GM23248 (cell line): ENCODE data around the gene TP53RK. TPM values are rescaled to one million over a fixed set of nuclear protein-coding genes. Genes with fewer than 3 reads are reported as not detected.

ENCODE experiments used
- DNase-seq: peaks from one replicate; pipeline ENCODE4 v3.0.0-alpha.2; 2015
- H2AFZ ChIP-seq: fragments of 200-600 bp; sonication (generic); 2 replicates; pipeline ENCODE4 v1.6.1; 2016; ENCODE audit warnings: antibody characterized with exemption
- H3F3A ChIP-seq: fragments of 200-600 bp; sonication (generic); 2 replicates; pipeline ENCODE4 v1.6.1; 2016; ENCODE audit warnings: mild to moderate bottlenecking, antibody characterized with exemption, mixed run types; ENCODE audit not compliant: insufficient read depth
- H3K27ac ChIP-seq: fragments of 200-600 bp; sonication (generic); 2 replicates; pipeline ENCODE4 v1.5.1; 2016; ENCODE audit warnings: mild to moderate bottlenecking
- H3K27me3 ChIP-seq: fragments of 200-600 bp; sonication (generic); replicated peaks from 2 replicates; pipeline ENCODE4 v1.6.1; 2016; ENCODE audit warnings: mild to moderate bottlenecking; ENCODE audit not compliant: insufficient read depth
- H3K36me3 ChIP-seq: fragments of 200-600 bp; sonication (generic); 2 replicates; pipeline ENCODE4 v1.6.1; 2016; ENCODE audit warnings: low read depth, mild to moderate bottlenecking
- H3K4me1 ChIP-seq: fragments of 200-600 bp; sonication (generic); 2 replicates; pipeline ENCODE4 v1.6.1; 2016; ENCODE audit warnings: mild to moderate bottlenecking; ENCODE audit not compliant: insufficient read depth
- H3K4me2 ChIP-seq: fragments of 200-600 bp; sonication (generic); one replicate; pipeline ENCODE4 v1.6.1; 2016; ENCODE audit warnings: mild to moderate bottlenecking; ENCODE audit not compliant: unreplicated experiment
- H3K4me3 ChIP-seq: fragments of 200-600 bp; sonication (generic); 2 replicates; pipeline ENCODE4 v1.5.1; 2016; ENCODE audit warnings: mild to moderate bottlenecking
- H3K79me2 ChIP-seq: fragments of 200-600 bp; sonication (generic); 2 replicates; pipeline ENCODE4 v1.6.1; 2016; ENCODE audit warnings: mild to moderate bottlenecking; ENCODE audit not compliant: insufficient read depth
- H3K9ac ChIP-seq: fragments of 200-600 bp; sonication (generic); 2 replicates; pipeline ENCODE4 v1.6.1; 2016; ENCODE audit warnings: mild to moderate bottlenecking
- H3K9me2 ChIP-seq: fragments of 200-600 bp; sonication (generic); 2 replicates; pipeline ENCODE4 v1.6.1; 2016; ENCODE audit warnings: mixed run types, mild to moderate bottlenecking, moderate library complexity; ENCODE audit not compliant: insufficient read depth
- H3K9me3 ChIP-seq: fragments of 200-600 bp; sonication (generic); one replicate; pipeline ENCODE4 v1.6.1; 2017; ENCODE audit warnings: low read depth
- H4K20me1 ChIP-seq: fragments of 200-600 bp; sonication (generic); 2 replicates; pipeline ENCODE4 v1.6.0; 2016; ENCODE audit not compliant: insufficient read depth
- EZH2 ChIP-seq: fragments of 200-600 bp; sonication (generic); IDR thresholded peaks from 2 replicates; pipeline ENCODE4 v1.6.1; 2018; ENCODE audit warnings: antibody characterized with exemption, mild to moderate bottlenecking; ENCODE audit not compliant: insufficient read depth, poor library complexity, severe bottlenecking
- EZH2phosphoT487 ChIP-seq: fragments of 200-600 bp; sonication (generic); IDR thresholded peaks from 2 replicates; pipeline ENCODE4 v1.6.1; 2018; ENCODE audit warnings: antibody characterized with exemption, moderate library complexity, mild to moderate bottlenecking, low read depth; ENCODE audit not compliant: insufficient read depth
- WGBS, 2 experiments: methylation state at CpG; one replicate each; pipeline ENCODE4 v1.1.6; 2015 to 2017; ENCODE audit warnings: low lambda C conversion rate in 2 of 2, low coverage in 1 of 2; ENCODE audit errors: missing lambda C conversion rate in 2 of 2; 5-methylcytosine and 5-hydroxymethylcytosine counted together
- in situ Hi-C: fragments of 300-500 bp; cut with MboI; formaldehyde crosslinking; loops from 2 replicates; pipeline ENCODE4 v1.15.0; 2020
- polyA plus RNA-seq: library from polyadenylated mRNA; unstranded; fragments of >200 nt; fragmentation: Nextera tagmentation; extraction: Ambion mirVana; gene quantifications from 2 replicates; pipeline ENCODE4 v1.2.1, GENCODE V29; 2016
- total RNA-seq: library from RNA; depleted of rRNA; stranded (reverse); fragments of >200 nt; shearing (Covaris generic); gene quantifications from 2 replicates; pipeline ENCODE4 v1.2.3, GENCODE V29; 2014

The TP53RK gene
- total and polyA plus RNA-seq, 2 experiments from 2014 or later: 23.6 to 24.1 TPM

GRCh38 chr20:46642969-46643343 is 46.3 kb downstream of the TP53RK start:
- H3K27ac ChIP-seq: no peak overlapping the region
- H2AFZ ChIP-seq: no peak overlapping the region
- DNase-seq: no peak
- 51 to 55% methylated on average over 5 of the region's 5 CpGs for WGBS, 2 experiments
- TF ChIP-seq EZH2: no peak
- no peak for TF ChIP-seq EZH2phosphoT487
- no peaks in the 10 kb centered on the region for H3K27me3 ChIP-seq
- no peaks in the 10 kb centered on the region for H3K9me2 ChIP-seq
- H3F3A ChIP-seq: no peaks in the 10 kb centered on the region
- H3K4me2 ChIP-seq: no peak overlapping the region
- no peak overlapping the region for H3K4me3 ChIP-seq
- H3K36me3 ChIP-seq: no peaks in the 10 kb centered on the region
- in situ Hi-C loops: no loop called here
- no peak overlapping the region for H3K9ac ChIP-seq
- H4K20me1 ChIP-seq: no peaks in the 10 kb centered on the region
- H3K4me1 ChIP-seq: no peaks in the 10 kb centered on the region
- no peaks in the 10 kb centered on the region for H3K9me3 ChIP-seq
- H3K79me2 ChIP-seq: no peaks in the 10 kb centered on the region

GRCh38 chr20:46642265-46642968 is 46.8 kb downstream of the TP53RK start:
- in situ Hi-C loops: no loop called here
- no peaks in the 10 kb centered on the region for H4K20me1 ChIP-seq
- no peak for DNase-seq
- H3K36me3 ChIP-seq: no peaks in the 10 kb centered on the region
- H3K9me2 ChIP-seq: no peaks in the 10 kb centered on the region
- no peak overlapping the region for H3K9ac ChIP-seq
- 71 to 72% methylated on average over 12 of the region's 12 CpGs for WGBS, 2 experiments
- no peak overlapping the region for H3K27ac ChIP-seq
- H2AFZ ChIP-seq: no peak overlapping the region
- no peak overlapping the region for H3K4me3 ChIP-seq
- no peaks in the 10 kb centered on the region for H3K9me3 ChIP-seq
- H3K27me3 ChIP-seq: no peaks in the 10 kb centered on the region
- no peak overlapping the region for H3K4me2 ChIP-seq
- TF ChIP-seq EZH2: no peak
- no peak for TF ChIP-seq EZH2phosphoT487
- no peaks in the 10 kb centered on the region for H3K4me1 ChIP-seq
- no peaks in the 10 kb centered on the region for H3F3A ChIP-seq
- no peaks in the 10 kb centered on the region for H3K79me2 ChIP-seq

- H3K9ac ChIP-seq: no peak overlapping the region
- H3K27ac ChIP-seq: no peak overlapping the region
- H3K9me2 ChIP-seq: no peaks in the 10 kb centered on the region
- H2AFZ ChIP-seq: no peak overlapping the region
- H3K4me1 ChIP-seq: no peaks in the 10 kb centered on the region
- no peak for DNase-seq
- H4K20me1 ChIP-seq: no peaks in the 10 kb centered on the region
- no peaks in the 10 kb centered on the region for H3F3A ChIP-seq
- no peaks in the 10 kb centered on the region for H3K27me3 ChIP-seq
- H3K4me2 ChIP-seq: no peak overlapping the region
- H3K9me3 ChIP-seq: no peaks in the 10 kb centered on the region
- H3K36me3 ChIP-seq: no peaks in the 10 kb centered on the region
- no peaks in the 10 kb centered on the region for H3K79me2 ChIP-seq
- TF ChIP-seq EZH2: no peak
- in situ Hi-C loops: no loop called here
- no peak overlapping the region for H3K4me3 ChIP-seq
Measured at GRCh38 chr20:46641424-46641823, 47.8 kb downstream of the TP53RK start.

GRCh38 chr20:46640536-46641311 is 48.5 kb downstream of the TP53RK start:
- Histone ChIP-seq H3K9me2 (no peaks in the 10 kb centered on the region), H3K36me3 (no peaks in the 10 kb centered on the region), H3K27ac (no peak overlapping the region), H3K9me3 (no peaks in the 10 kb centered on the region), H3K4me1 (no peaks in the 10 kb centered on the region), H4K20me1 (no peaks in the 10 kb centered on the region), H3K9ac (no peak overlapping the region), H3K4me3 (no peak overlapping the region), H3F3A (no peaks in the 10 kb centered on the region), H3K4me2 (no peak overlapping the region), H2AFZ (no peak overlapping the region), H3K79me2 (no peaks in the 10 kb centered on the region), H3K27me3 (no peaks in the 10 kb centered on the region)
- TF ChIP-seq EZH2phosphoT487: no peak
- no peak for TF ChIP-seq EZH2
- WGBS, 2 experiments: 76 to 78% methylated on average over 14 of the region's 14 CpGs
- in situ Hi-C loops: no loop called here
- no peak for DNase-seq
